ENCODE data around the gene UNK.

DNA sequence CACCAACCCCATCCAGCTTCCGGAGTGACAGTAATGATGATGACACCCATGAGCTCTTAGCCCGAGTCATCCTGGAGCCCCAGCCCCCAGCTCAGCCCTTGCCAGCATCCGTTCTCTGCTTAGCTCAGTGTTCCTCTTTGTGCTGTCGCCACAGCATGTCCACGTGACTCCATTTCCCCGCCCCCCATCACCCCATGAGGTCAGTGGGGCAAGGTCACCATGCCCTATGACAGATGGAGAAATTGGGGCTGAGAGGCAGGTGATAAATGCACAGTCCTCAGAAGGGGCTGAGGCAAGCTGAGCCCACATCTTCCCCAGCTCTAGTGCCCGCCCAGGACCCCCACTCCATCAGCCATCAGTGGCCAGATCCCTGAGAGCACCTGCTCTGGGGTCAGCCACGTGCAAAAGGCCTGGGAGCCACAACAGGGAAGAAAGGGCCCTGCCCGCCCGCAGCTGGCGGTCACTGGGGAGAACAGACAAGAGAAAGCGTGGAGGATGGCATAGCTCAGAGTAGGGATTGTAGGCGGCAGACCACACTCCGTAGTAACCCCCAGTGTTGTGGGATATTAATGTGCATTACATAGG lies 46.3 kb upstream of the UNK start:
- TF ChIP-seq POLR2A (IDR thresholded peaks at IDR 0.05; ENCODE audit: low read depth) (no peak), EP300 (IDR thresholded peaks at IDR 0.05) (no peak)
- TF ChIP-seq, protein P1, sequence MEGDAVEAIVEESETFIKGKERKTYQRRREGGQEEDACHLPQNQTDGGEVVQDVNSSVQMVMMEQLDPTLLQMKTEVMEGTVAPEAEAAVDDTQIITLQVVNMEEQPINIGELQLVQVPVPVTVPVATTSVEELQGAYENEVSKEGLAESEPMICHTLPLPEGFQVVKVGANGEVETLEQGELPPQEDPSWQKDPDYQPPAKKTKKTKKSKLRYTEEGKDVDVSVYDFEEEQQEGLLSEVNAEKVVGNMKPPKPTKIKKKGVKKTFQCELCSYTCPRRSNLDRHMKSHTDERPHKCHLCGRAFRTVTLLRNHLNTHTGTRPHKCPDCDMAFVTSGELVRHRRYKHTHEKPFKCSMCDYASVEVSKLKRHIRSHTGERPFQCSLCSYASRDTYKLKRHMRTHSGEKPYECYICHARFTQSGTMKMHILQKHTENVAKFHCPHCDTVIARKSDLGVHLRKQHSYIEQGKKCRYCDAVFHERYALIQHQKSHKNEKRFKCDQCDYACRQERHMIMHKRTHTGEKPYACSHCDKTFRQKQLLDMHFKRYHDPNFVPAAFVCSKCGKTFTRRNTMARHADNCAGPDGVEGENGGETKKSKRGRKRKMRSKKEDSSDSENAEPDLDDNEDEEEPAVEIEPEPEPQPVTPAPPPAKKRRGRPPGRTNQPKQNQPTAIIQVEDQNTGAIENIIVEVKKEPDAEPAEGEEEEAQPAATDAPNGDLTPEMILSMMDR (IDR thresholded peaks at IDR 0.05), result no peak

All from esophagus muscularis mucosa (tissue), 4 donors.